ENCODE data around the gene BRD3OS. TPM values are rescaled to one million over a fixed set of nuclear protein-coding genes. Genes with fewer than 3 reads are reported as not detected.
A peak's percentile ranks its signal among the peaks of the same experiment; 100 is the strongest.

Gene BRD3OS
- total RNA-seq, 3 donors from 2014 or later: 3.6 to 17.6 (median 4.9) TPM

DNA sequence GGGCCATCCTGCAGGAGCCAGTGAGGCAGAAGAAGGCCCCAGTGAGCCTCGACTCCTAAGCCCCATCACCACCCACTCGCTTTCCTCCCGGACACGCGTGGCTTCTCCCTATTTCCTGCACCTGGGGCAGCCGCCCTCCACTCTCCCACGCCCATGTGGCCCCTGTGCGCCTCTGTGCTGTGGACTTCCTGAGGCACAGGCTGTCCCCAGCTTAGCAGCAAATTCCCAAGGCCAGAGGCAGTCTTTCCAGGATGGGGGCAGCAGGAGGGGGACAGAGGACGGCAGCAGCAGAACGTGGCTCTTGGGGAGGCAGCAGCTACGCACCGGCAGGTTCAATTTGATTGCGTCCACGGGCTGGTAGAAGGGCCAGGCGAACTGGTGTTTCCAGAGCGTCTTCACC is 27.7 kb downstream of the BRD3OS start:
- Histone ChIP-seq H3K9me3 (no peaks in the 10 kb centered on the region), H3K4me1 (ENCODE audit: low read depth) (peaks cover 22% of the 10 kb centered on the region), H3K4me3 (no peak overlapping the region), H3K36me3 (ENCODE audit: low read depth) (peaks cover 3% of the 10 kb centered on the region)
- TF ChIP-seq, protein P1, sequence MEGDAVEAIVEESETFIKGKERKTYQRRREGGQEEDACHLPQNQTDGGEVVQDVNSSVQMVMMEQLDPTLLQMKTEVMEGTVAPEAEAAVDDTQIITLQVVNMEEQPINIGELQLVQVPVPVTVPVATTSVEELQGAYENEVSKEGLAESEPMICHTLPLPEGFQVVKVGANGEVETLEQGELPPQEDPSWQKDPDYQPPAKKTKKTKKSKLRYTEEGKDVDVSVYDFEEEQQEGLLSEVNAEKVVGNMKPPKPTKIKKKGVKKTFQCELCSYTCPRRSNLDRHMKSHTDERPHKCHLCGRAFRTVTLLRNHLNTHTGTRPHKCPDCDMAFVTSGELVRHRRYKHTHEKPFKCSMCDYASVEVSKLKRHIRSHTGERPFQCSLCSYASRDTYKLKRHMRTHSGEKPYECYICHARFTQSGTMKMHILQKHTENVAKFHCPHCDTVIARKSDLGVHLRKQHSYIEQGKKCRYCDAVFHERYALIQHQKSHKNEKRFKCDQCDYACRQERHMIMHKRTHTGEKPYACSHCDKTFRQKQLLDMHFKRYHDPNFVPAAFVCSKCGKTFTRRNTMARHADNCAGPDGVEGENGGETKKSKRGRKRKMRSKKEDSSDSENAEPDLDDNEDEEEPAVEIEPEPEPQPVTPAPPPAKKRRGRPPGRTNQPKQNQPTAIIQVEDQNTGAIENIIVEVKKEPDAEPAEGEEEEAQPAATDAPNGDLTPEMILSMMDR (IDR thresholded peaks at IDR 0.05): no peak
- intact Hi-C loops (cut with DNase I, micrococcal nuclease): no loop called here
- ATAC-seq: no peak
- peak in 2 of 3 donors; percentile 16 to 17 for DNase-seq

DNA sequence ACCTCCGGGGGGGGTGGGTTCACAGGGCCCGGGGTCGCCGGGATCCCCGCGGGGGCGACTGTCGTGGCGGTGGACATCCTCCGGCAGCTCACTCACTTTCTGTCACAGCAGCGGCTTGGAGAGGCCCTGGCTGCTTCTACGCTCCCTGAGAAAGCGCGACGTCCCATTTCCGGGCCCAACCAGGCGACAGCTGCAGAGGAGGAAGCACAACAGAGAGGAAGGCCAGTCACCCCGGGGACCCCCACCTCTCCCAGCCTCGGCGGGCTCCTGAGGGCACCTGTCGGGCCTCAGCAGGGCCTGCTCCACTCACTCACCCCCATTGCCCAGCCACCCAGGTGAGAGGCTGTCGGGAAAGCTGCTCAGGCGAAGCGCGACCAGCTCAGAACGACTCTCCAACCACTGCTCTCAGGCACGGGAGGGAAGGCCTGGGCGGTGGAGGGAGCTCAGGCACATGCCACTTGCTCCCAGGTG is 28.2 kb downstream of the BRD3OS start:
- no peaks in the 10 kb centered on the region for H3K36me3 ChIP-seq (ENCODE audit: low read depth)
- intact Hi-C loops (cut with DNase I, micrococcal nuclease): no loop called here
- no peaks in the 10 kb centered on the region for H3K9me3 ChIP-seq
- peak in 2 of 3 donors; percentile 12 to 42 for DNase-seq
- TF ChIP-seq, protein P1 (IDR thresholded peaks at IDR 0.05): no peak
- no peak overlapping the region for H3K4me3 ChIP-seq
- H3K4me1 ChIP-seq (ENCODE audit: low read depth): peaks cover 22% of the 10 kb centered on the region
- no peak for ATAC-seq

DNA sequence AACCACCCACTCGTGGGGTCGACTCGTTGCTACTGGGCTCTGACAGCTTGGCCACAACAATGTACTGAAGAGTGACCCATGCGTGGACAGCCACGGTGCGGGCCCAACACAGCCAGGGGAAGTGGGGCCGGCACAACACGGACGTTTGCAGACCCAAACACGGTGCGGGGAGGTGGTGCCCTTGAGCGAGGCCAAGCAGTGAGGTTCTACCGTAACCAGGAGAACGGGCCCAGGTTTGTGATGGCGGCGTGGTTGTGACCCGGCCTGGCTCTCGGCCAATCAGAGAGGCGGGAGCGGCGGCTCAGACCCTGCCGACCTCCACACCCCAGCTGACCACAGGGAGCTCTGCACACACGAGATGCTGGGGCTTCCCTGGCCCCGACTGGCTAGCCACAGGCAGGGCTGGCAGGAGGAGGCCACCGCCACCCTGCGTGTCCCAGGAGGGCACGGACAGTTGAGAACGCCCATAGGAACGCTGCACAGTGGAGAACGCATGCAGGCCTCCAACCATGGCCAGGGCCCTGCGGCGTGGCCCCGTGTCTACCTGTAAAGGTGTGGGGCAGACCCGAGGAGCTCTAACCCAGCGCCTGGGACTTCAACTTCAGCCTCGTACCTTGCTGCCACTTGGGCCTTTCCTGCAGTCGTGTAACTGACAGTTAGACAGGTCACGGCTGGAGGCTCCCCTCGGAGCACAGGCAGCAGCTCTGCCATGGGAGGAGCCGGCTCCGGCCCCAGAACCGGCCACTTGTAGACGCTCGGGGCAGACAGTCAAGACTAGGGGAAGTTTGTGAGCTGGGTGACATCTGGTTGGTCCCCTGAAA is 28.9 kb downstream of the BRD3OS start:
- Histone ChIP-seq H3K36me3 (ENCODE audit: low read depth) (no peaks in the 10 kb centered on the region), H3K4me1 (ENCODE audit: low read depth) (peaks cover 22% of the 10 kb centered on the region), H3K9me3 (no peaks in the 10 kb centered on the region), H3K4me3 (no peak overlapping the region)
- intact Hi-C loops (cut with DNase I, micrococcal nuclease): no loop called here
- DNase-seq: peak in 2 of 3 donors; percentile 25
- no peak for ATAC-seq
- TF ChIP-seq, protein P1 (IDR thresholded peaks at IDR 0.05): no peak

DNA sequence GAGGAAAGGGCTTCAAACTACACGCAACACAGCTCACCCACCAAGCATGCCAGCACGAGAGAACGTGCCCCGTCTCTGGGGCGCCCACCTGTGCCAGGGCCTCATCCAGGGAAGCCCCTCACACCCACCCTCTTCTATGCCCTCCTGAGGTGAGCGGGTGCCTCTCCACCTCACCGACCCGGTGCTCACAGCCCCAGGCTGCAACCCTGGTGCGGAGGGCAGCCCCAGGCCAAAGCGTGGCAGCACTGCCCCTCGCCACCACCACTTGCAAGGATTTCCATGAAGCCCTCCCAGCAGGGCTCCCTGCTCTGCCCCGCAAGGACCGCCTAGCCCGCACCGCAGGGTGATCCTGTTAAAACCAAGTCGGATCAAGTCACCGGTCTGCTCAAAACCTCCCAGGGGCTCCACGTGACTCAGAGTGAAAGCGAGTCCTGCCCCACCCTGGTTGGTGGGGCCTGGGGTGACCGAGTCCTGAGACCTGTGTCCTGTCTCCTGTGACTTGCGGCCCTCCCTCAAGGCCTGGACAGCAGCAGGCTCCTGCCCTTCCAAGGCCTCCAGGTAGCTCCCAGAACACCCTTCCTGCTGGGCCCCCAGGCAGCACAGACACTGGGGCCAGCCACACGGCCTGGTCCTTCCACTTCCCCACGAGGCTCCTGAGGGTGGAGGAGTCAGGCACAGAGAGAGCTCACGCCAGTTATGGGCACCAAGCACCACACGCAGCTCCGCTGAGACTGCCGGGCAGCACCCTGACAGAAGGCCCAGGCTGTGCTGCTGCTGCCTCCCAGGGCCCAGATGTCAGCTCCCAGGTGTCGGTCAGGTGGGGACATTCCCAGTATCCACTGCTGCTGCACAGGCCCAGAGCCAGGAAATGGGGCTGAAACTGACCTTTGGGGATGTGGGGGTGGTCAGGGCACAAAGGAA is 29.9 kb downstream of the BRD3OS start:
- ATAC-seq (peak; percentile 2), DNase-seq (peak in 2 of 3 donors; percentile 26 to 45)
- Histone ChIP-seq H3K4me3 (no peak overlapping the region), H3K4me1 (ENCODE audit: low read depth) (peaks cover 26% of the 10 kb centered on the region), H3K36me3 (ENCODE audit: low read depth) (no peaks in the 10 kb centered on the region), H3K9me3 (no peaks in the 10 kb centered on the region)
- TF ChIP-seq, protein P1 (IDR thresholded peaks at IDR 0.05): no peak
- intact Hi-C loops (cut with DNase I, micrococcal nuclease): no loop called here

DNA sequence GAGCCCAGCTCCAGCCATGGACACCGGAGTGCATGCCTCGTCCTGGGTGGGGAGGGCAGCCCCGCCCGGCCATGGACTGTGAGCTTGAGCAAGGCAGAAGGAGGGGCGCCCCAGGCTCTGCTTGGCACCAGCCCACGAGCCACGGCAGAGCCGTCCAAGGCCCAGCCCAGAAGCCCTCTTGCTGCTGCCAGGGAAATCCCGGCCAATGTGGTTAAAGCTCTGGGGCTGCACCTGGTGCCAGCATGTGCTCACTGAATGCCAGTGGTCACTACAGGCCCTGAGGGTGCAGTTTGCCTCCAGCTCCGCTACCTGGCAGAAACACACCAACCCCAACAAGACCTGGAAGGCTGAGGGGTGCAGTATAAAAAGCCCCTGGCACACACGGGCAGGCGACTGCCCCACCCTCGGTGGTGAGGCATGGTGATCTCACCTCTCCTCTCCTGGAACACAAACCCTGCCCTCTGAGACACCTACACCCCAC is 30.7 kb downstream of the BRD3OS start:
- Histone ChIP-seq H3K36me3 (ENCODE audit: low read depth) (no peaks in the 10 kb centered on the region), H3K4me1 (ENCODE audit: low read depth) (peaks cover 26% of the 10 kb centered on the region), H3K4me3 (no peak overlapping the region), H3K9me3 (no peaks in the 10 kb centered on the region)
- TF ChIP-seq, protein P1 (IDR thresholded peaks at IDR 0.05): no peak
- ATAC-seq (peak; percentile 77), DNase-seq (peak; percentile 72 to 81 (median 76))
- intact Hi-C loops (cut with DNase I, micrococcal nuclease): no loop called here

All from mucosa of descending colon (tissue), 3 donors.